Left lung (tissue), 10 donors: ENCODE measurements around the gene CARD14. TPM values are rescaled to one million over a fixed set of nuclear protein-coding genes. Genes with fewer than 3 reads are reported as not detected.

Experiments used
- ATAC-seq: fragments of 200-7000 bp; cut with Tn5 transposase; one replicate; pipeline ENCODE4 v1.9.1; 2020; ENCODE audit warnings: moderate library complexity
- DNase-seq, 4 donors: peaks; one replicate each; pipeline ENCODE4 v3.0.0-alpha.2; 2013 to 2020
- H3K27ac ChIP-seq, 2 donors: fragments of 200-600 bp; sonication (generic) in 1 of 2; one replicate each; pipeline versions ENCODE4 v1.5.0 to v1.8.0; 2020 to 2021
- H3K27me3 ChIP-seq, 2 donors: fragments of 200-600 bp; sonication (generic) in 1 of 2; one replicate each; pipeline versions ENCODE4 v1.5.0 to v1.8.0; 2020 to 2021
- H3K36me3 ChIP-seq, 2 donors: fragments of 200-600 bp; sonication (generic) in 1 of 2; one replicate each; pipeline versions ENCODE4 v1.5.0 to v1.8.0; 2020 to 2021
- H3K4me1 ChIP-seq, 2 donors: fragments of 200-600 bp; one replicate each; pipeline ENCODE4 v1.8.0; 2021
- H3K4me3 ChIP-seq, 2 donors: fragments of 200-600 bp; sonication (generic) in 1 of 2; one replicate each; pipeline versions ENCODE4 v1.5.0 to v1.8.0; 2020 to 2021; ENCODE audit warnings: mild to moderate bottlenecking in 1 of 2
- H3K9me3 ChIP-seq, 2 donors: fragments of 200-600 bp; sonication (generic) in 1 of 2; one replicate each; pipeline versions ENCODE4 v1.5.0 to v1.8.0; 2020 to 2021
- CTCF ChIP-seq, 2 donors: fragments of 200-600 bp; sonication (generic) in 1 of 2; IDR thresholded peaks; one replicate each; pipeline versions ENCODE4 v1.5.0 to v1.8.0; 2021; ENCODE audit warnings: antibody characterized with exemption in 2 of 2
- intact Hi-C, 2 donors: fragments of 100-400 bp; cut with DNase I; formaldehyde crosslinking; loops; one replicate each; pipeline versions ENCODE4 v1.11.2 to v1.14.2; 2022
- polyA plus RNA-seq, 6 donors: library from polyadenylated mRNA; unstranded; fragments of 120-200 nt; gene quantifications; one replicate each; pipeline ENCODE4 v1.2.1, GENCODE V29; 2013; ENCODE audit not compliant: insufficient read length in 6 of 6
- total RNA-seq, 2 donors: library from RNA; stranded (reverse); fragmentation: NEBNext Ultra II Directional; extraction: Animal tissue kit (Norgen Biotek cat#: 25700); gene quantifications; one replicate each; pipeline ENCODE4 v1.2.1, GENCODE V29; 2021
- donor health status: DM: no; HTN: yes; CAD: no.
- donor health status: DM: no; HTN: no; CAD: no.

CARD14 gene
- total and polyA plus RNA-seq, 8 donors, result 0.41 to 3.2 (median 1.8) TPM

- ATAC-seq, result no peak
- intact Hi-C loops, result no loop called here
- Histone ChIP-seq H3K36me3 (peaks cover 0 to 97% of the 10 kb centered on the region in 2 donors), H3K4me1 (peaks cover 0 to 27% of the 10 kb centered on the region in 2 donors), H3K27me3 (no peaks in the 10 kb centered on the region), H3K27ac (peak overlapping the region in 1 of 2 donors; percentile 62), H3K9me3 (no peaks in the 10 kb centered on the region), H3K4me3 (no peak overlapping the region)
- DNase-seq, result peak in 1 of 4 donors; percentile 69
- no peak for TF ChIP-seq CTCF (IDR thresholded peaks at IDR 0.05)
These were observed 43.8 kb downstream of the CARD14 start for GRCh38 chr17:80213643-80213975.

GRCh38 chr17:80214012-80214877 lies 44.4 kb downstream of the CARD14 start:
- peaks cover 2 to 34% of the 10 kb centered on the region in 2 donors for H3K4me1 ChIP-seq
- no peak overlapping the region for H3K4me3 ChIP-seq
- no peaks in the 10 kb centered on the region for H3K27me3 ChIP-seq
- ATAC-seq (no peak), DNase-seq (peak in 1 of 4 donors; percentile 58)
- H3K36me3 ChIP-seq, result peaks cover 0 to 91% of the 10 kb centered on the region in 2 donors
- no peak for TF ChIP-seq CTCF (IDR thresholded peaks at IDR 0.05)
- intact Hi-C loops, result no loop called here
- no peaks in the 10 kb centered on the region for H3K9me3 ChIP-seq
- no peak overlapping the region for H3K27ac ChIP-seq

- Histone ChIP-seq H3K9me3 (no peaks in the 10 kb centered on the region), H3K36me3 (peaks cover 0 to 85% of the 10 kb centered on the region in 2 donors), H3K27me3 (no peaks in the 10 kb centered on the region), H3K27ac (no peak overlapping the region), H3K4me3 (no peak overlapping the region), H3K4me1 (peaks cover 5 to 38% of the 10 kb centered on the region in 2 donors)
- TF ChIP-seq CTCF (IDR thresholded peaks at IDR 0.05), result no peak
- no peak for ATAC-seq
- intact Hi-C loops, result no loop called here
- peak in 1 of 4 donors; percentile 69 for DNase-seq
These were observed 45.0 kb downstream of the CARD14 start for GRCh38 chr17:80214878-80215210.

GRCh38 chr17:80216473-80217456 lies 46.9 kb downstream of the CARD14 start:
- H3K9me3 ChIP-seq, result no peaks in the 10 kb centered on the region
- TF ChIP-seq CTCF (IDR thresholded peaks at IDR 0.05), result no peak
- peaks cover 0 to 18% of the 10 kb centered on the region in 2 donors for H3K27me3 ChIP-seq
- H3K36me3 ChIP-seq, result peaks cover 0 to 65% of the 10 kb centered on the region in 2 donors
- ATAC-seq (no peak), DNase-seq (peak in 1 of 4 donors; percentile 80)
- H3K4me1 ChIP-seq, result peaks cover 11 to 52% of the 10 kb centered on the region in 2 donors
- H3K4me3 ChIP-seq, result no peak overlapping the region
- no peak overlapping the region for H3K27ac ChIP-seq
- intact Hi-C loops, result no loop called here
